GM19324 (cell line): ENCODE measurements around the gene WDR37.

Experiments
- ATAC-seq: cut with Tn5 transposase; IDR thresholded peaks from one replicate; pipeline ENCODE4 v1.9.1; 2021; ENCODE audit warnings: mild to moderate bottlenecking, moderate library complexity; ENCODE audit not compliant: unreplicated experiment, low FRiP score

Gene WDR37

GRCh38 chr10:1180071-1180730 lies 124.0 kb downstream of the WDR37 start:
- ATAC-seq, result no peak

GRCh38 chr10:1180836-1181235 lies 124.7 kb downstream of the WDR37 start:
- no peak for ATAC-seq
